ENCODE results near the gene COG4.

Gene COG4

GRCh38 chr16:70478169-70478568, 45.2 kb downstream of the COG4 start:
- DNase-seq = no peak

- no peak for DNase-seq
Observed at GRCh38 chr16:70476272-70477020, 46.9 kb downstream of the COG4 start.

- no peak for DNase-seq
Observed at GRCh38 chr16:70475054-70475871, 48.1 kb downstream of the COG4 start.

GRCh38 chr16:70474320-70475053, 48.9 kb downstream of the COG4 start:
- no peak for DNase-seq

GRCh38 chr16:70473446-70474319, 49.7 kb downstream of the COG4 start:
- no peak for DNase-seq

- DNase-seq = no peak
Observed at GRCh38 chr16:70472786-70473433, 50.4 kb downstream of the COG4 start.

- DNase-seq = no peak
Observed at GRCh38 chr16:70470927-70471341, 52.4 kb downstream of the COG4 start.

GRCh38 chr16:70470141-70470926, 53.0 kb downstream of the COG4 start:
- no peak for DNase-seq

- no peak for DNase-seq
Observed at GRCh38 chr16:70468776-70469525, 54.4 kb downstream of the COG4 start.

GRCh38 chr16:70467608-70468007, 55.7 kb downstream of the COG4 start:
- no peak for DNase-seq

GRCh38 chr16:70467113-70467512, 56.2 kb downstream of the COG4 start:
- no peak for DNase-seq

GRCh38 chr16:70466805-70467076, 56.6 kb downstream of the COG4 start:
- DNase-seq = no peak

- DNase-seq = no peak
Observed at GRCh38 chr16:70465999-70466804, 57.2 kb downstream of the COG4 start.

GRCh38 chr16:70463235-70463634, 60.1 kb downstream of the COG4 start:
- no peak for DNase-seq

- DNase-seq = no peak
Observed at GRCh38 chr16:70460737-70461261, 62.6 kb downstream of the COG4 start.

GRCh38 chr16:70457446-70458166, 65.7 kb downstream of the COG4 start:
- DNase-seq = no peak

GRCh38 chr16:70455910-70456309, 67.4 kb downstream of the COG4 start:
- DNase-seq = no peak

GRCh38 chr16:70454222-70455034, 68.9 kb downstream of the COG4 start, which contains the start of gene FCSK:
Gene FCSK (plus strand): TSS chr16:70454595. CDS start chr16:70463191, 8,596 bp downstream.
- DNase-seq = peak; percentile 63 to 71
